NCI-H1105 (cell line): Measurements from ENCODE around the gene RABEP2.
"Not testable (repeated sequence)": the region's sequence is repeated elsewhere in the genome, so short reads cannot be mapped to it uniquely, and the experiment has no call there.

Experiments used
- DNase-seq: peaks from one replicate; lab custom pipeline; 2025; lab: John Stamatoyannopoulos, UW

RABEP2 gene

DNA sequence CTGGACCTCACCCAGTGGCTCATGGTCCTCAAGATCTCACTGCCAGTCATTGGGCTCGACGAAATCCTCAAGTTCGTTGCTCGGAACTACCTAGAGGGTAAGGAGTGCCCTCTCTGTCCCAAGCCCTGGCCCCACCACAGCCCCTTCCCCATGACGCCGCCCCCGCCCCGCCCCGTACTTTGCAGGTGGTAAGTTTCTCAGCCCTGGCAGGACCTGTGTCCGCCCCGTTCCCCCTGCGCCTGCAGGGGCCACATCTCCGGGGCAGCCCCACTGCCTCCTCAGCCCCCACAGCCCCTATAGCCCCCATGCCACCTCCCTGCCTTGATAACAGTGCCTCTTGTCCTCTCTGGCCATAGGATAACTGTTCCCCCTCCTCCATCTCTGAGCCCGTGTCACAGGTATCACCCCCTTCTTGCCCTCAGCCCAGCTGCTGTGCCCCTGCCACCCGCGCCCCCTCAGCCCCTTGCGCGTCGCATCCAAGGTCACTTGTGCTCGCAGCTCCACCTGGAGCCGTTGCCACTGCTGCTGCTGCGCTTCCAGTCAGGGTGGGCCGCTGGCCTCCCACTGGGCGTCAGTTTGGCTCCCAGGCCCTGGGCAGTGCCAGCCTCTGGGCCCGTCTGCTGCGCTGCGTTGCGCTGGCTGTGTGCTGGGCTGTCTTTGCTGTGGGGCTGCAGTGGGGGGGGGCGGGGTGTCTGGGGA is 21.5 kb downstream of the RABEP2 start:
- no peak for DNase-seq

DNA sequence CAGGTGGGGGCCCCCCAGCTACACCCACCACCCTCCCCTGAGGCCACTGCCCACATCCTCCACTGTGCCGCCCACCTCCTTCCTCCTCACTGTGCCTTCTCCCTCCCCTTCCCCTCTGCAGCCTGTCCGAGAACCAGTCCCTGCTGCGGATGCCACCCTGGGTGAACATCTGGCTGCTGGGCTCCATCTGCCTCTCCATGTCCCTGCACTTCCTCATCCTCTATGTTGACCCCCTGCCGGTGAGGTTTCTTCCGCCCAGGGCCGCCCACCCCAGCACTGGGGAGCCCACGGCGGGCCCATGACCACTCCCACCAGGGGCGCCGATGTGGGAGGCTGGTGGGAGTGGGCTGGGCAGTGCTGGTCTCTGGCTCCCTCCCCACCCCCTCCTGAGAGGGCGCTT is 22.1 kb downstream of the RABEP2 start:
- DNase-seq, result no peak

DNA sequence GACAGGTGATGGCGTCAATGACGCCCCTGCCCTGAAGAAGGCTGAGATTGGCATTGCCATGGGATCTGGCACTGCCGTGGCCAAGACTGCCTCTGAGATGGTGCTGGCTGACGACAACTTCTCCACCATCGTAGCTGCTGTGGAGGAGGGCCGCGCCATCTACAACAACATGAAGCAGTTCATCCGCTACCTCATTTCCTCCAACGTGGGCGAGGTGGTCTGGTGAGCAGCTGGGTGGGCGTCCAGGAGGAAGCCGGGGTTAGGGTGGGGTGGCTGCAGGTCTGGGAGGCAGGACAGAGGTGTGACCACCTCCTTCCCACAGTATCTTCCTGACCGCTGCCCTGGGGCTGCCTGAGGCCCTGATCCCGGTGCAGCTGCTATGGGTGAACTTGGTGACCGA is 23.2 kb downstream of the RABEP2 start:
- no peak for DNase-seq

DNA sequence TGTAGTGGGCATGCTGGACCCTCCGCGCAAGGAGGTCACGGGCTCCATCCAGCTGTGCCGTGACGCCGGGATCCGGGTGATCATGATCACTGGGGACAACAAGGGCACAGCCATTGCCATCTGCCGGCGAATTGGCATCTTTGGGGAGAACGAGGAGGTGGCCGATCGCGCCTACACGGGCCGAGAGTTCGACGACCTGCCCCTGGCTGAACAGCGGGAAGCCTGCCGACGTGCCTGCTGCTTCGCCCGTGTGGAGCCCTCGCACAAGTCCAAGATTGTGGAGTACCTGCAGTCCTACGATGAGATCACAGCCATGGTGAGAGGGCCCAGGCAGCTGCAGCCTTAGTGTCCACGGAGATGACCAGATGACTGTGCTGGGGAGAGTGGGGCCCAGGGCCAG is 24.4 kb downstream of the RABEP2 start:
- DNase-seq, result no peak

DNA sequence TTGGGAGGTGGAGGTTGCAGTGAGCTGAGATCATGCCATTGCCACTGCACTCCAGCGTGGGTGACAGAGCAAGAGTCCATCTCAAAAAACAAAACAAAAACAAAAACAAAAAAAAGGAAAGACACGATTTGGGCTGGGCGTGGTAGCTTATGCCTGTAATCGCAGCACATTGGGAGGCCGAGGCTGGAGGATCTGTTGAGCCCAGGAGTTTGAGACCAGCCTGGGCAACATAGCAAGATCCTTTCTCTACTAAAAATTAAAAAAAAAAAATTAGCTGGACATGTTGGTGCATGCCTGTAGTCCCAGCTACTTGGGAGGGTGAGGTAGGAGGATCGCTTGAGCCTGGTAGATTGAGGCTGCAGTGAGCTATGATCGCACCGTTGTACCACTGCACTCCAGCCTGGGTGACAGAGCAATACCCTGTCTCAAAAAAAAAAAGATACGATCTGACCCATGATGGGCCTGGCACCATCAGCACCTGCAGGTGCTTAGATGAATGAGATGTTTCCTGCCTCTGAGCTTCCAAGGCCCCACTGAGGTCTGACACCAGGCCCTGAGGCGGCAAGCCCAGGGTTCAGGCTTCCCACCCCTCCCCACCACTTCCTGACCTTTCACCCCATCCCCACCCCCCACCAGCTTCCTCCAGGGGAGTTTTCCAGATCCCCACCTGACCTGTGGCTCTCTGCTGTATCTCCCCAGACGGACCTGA is 25.0 kb downstream of the RABEP2 start:
- no peak for DNase-seq

DNA sequence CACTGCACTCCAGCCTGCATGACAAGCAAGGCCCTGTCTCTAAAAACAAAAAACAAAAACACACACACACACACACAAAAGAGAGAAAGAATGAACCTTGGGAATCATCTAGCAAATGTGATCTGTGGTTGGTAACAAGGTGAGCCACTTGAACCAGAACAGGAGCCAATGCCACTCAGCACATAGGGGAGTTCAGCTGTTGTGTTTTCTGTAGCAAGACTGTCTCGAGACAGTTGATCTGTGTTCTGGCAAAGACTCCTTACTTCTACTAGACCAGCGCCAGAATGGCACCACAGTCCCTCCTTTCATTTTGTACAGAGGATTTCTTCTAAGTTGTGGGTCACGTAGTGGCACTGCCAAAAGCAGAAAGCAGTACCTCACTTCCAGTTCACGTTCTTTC is 26.1 kb downstream of the RABEP2 start:
- DNase-seq, result no peak

DNA sequence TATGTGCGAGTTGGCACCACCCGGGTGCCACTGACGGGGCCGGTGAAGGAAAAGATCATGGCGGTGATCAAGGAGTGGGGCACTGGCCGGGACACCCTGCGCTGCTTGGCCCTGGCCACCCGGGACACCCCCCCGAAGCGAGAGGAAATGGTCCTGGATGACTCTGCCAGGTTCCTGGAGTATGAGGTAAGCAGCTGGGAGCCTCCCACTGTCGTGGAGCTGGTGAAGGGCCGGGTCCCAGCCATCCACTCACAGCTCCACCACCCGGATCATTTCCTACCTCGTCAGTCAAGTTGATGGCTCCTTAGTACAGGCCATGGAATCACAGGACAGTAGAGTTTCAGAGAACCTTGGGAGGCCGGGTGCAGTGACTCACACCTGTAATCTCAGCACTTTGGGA is 26.8 kb downstream of the RABEP2 start:
- DNase-seq, result no peak

DNA sequence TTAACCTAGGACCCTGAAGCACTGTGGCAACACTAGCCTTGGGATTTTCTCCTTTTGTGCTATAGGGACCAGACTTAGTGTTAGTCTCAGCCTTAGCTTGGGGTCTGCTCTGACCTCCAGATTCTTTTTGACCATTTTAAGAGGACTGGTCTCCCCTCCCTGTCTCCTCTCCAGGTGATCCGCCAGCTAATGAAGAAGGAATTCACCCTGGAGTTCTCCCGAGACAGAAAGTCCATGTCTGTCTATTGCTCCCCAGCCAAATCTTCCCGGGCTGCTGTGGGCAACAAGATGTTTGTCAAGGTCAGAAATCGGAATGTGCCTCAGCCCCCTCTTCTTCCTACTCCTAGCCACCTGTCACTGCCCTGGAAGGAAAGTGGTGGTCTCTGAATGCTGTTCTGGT is 27.2 kb downstream of the RABEP2 start:
- DNase-seq, result no peak

DNA sequence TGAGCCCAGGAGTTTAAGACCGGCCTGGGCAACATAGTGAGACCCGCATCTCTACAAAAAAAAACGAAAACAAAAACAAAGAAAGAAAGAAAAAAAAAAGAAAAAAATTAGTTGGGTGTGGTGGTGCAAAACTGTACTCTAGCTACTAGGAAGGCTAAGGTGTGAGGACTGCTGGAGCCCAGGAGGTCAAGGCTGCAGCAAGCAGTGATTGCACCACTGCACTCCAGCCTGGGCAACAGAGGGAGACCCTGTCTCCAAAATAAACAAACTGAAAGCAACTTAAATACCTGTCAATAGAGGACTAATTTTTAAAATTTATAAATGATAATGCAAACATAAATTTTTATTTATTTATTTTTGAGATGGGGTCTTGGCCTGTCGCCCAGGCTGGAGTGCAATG is 29.4 kb downstream of the RABEP2 start:
- DNase-seq, result no peak

DNA sequence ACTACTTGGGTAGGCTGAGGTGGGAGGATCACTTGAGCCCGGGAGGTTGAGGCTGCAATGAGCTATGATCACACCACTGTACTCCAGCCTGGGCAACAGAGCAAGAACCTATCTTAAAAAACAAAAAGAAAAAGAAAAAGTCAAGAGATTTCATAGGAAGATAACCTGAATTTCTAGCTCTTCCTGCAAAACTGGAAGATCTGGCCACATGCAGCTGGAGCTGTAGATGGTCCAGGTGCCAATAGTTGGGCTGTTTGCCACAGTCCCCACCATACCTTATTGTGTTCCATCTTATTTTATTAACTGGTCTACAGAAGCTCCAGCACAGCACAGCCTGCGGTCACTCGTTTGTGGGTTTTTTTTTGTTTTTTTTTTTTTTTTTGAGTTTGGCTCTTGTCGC is 31.7 kb downstream of the RABEP2 start:
- no peak for DNase-seq

DNA sequence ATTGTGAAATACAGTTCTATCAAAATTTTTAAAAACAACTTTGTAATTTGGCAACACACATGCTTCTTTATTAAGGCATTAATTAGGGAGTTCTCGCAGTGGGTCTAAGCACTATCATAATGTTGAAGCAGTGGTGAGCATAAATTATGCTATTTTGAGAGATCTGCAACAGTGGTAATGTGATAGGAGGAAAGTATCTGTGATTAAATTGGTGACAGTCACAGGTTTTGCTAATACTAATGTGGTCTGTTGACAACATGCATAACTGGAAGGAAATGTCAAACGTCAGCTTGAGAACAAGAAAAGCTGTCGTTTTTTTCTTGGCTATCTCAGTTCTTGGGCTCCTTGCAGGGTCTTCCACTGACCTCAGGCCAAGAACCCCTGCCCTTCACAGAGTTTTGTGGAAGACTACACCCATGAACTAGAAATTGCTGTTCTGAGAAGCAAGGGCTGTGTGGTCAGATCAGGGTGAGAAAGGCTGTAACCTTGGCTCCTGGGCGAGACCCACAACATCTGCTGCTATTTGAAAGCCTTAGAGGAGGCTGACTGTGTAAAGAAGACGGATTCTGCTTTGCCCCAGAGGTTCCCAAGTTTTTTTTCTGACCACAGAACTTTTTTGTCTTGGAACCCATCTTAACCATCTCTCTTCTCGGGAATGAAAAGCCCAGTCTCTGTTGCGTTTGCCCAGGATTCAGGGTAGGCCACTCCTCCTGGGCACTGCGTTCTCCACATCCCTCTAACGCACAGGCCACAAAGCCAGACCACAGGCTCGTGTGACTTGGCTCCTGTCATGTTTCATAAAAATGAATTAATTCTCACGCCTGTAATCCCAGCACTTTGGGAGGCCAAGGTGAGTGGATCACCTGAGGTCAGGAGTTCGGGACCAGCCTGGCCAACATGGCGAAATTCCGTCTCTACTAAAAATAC is 32.8 kb downstream of the RABEP2 start:
- no peak for DNase-seq

DNA sequence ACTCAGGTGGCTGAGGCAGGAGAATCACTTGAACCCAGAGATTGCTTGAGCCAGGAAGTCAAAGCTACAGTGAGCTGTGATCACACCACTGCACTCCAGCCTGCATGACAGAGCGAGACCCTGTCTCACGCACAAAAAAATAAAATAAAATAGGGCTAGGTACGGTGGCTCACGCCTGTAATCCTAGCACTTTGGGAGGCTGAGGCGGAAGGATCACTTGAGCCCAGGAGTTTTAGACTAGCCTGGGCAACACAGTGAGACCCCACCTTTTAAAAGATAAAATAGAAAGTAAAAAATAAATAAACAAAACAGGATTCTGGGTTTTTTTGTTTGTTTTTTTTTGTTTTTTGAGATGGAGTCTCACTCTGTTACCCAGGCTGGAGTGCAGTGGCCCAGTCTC is 34.7 kb downstream of the RABEP2 start:
- DNase-seq, result not testable (repeated sequence)

DNA sequence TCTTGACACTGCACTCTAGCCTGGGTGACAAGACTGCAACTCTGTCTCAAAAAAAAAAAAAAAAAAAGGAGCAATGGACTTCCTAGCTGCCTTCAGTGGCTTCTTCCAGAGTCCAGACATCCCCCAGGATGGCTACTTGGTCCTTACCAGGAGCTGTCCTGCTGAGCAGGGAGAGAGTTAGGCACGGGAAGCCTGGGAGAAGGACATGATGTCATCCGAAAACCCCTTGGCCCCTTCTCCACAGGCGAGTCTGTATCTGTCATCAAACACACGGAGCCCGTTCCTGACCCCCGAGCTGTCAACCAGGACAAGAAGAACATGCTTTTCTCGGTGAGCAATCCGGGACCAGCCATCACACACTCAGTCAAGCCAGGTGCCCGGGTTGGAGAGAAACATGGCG is 38.1 kb downstream of the RABEP2 start:
- DNase-seq, result no peak

DNA sequence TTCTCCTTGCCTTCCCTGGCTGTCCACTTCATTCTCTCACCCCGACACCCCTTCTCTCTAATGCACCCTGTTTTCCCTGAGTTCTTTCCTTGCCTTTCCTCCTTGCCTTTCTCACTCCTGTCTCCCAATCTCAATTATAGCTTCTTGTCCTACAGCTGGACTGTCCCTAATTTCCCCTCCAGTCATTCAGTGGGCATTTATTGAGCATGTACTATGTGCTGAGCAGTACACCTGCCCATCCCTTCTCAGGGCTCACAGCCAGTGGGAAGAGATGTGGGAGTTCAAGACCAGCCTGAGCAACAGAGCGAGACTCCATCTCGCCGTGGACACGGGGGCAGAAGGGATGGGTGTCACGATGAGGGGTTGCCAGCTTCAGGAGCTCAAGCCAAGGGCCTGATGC is 41.0 kb downstream of the RABEP2 start:
- DNase-seq, result no peak

DNA sequence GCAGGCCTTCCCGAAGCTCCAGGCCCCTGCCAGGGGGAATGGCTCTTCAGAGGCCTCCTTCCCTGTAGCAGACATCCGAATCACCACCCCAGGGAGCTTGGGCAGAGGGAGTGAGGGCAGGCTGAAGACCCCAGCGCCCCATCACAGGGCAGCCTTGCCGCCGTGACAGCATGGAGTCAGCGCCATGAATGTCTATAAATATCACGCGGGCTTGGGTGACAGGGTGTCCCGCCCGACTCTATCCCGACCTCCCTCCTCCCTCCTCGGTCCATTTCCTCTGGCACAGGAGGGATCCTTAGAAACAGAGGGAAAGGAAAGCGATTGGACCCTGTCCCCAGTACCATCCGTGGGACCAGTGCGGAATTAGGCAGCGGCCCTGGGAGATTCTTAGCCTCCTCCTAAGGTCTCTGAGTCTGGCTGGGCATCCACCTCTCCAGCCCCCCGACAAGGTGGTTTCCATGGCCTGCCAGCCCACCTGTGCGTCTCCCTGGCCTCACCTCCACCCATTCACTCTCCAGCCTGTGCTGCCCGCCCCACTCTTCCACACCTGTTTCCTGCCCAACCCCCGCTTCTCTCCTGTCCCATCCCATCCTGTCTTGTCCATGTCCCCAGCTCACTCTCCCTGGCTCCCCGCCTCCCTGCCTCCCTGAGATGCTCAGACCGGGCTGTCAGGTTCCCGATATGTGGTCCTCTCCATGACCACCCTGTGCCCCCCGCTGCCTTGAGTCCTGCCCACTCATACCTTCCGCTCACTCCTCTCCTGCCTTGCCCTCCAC is 41.6 kb downstream of the RABEP2 start:
- no peak for DNase-seq

DNA sequence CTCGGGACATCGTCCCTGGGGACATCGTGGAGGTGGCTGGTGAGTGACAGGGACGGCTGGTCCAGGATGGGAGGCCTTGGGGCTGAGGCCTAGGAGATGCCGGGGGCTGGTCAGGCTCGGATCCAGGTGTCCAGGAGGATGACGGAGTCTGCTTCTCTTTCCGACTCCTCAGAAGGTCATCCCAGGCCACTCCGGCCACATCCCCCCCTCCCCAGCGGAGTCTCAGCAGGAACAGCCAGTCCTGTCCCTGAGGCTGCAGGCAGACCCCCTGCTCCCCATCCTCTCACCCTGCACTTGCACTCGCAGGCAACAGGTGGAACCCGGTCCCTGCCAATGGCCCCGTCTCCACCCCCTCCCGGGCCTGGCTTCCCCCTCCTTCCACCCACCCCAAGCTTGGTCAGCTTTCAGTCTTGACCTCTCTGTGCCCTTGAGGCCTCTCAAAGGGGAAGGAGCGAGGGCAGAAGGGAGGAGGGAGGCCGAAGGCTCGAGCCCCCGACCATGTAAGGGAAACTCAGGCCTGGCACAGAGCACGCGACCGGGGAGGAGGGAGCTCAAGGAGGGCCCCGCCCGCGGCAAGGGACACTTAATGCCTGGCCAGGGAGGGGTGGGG is 42.4 kb downstream of the RABEP2 start:
- DNase-seq, result no peak

DNA sequence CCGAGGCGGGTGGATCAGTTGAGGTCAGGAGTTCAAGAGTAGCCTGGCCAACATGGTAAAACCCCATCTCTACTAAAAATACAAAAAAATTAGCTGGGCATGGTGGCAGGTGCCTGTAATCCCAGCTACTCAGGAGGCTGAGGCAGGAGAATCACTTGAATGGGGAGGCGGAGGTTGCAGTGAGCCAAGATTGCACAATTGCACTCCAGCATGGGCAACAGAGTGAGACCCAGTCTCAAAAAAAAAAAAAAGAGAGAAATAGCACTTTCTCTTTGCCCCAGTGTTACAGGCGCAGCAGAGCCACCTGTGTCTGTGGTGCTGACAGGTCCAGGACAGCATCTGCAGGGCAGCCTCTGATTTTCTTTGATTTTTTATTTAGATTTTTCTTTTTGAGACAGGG is 43.5 kb downstream of the RABEP2 start:
- not testable (repeated sequence) for DNase-seq

DNA sequence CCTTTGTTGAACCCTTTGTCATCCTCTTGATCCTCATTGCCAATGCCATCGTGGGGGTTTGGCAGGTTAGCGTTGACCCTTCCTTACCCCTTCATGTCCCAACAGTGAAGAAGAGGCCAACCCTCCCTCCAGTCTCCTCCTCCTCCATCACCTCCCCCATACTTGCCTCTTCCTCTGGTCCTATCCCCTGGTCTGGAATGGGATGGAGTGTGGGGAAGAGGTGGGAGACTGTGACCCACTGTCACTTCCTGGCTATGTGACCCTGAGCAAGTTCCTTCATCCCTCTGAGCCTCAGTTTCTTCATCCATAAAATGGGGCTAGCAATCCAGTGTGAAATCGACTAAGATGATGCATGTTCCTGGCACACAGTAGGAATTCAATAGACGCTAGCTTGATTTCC is 44.1 kb downstream of the RABEP2 start:
- DNase-seq, result no peak

DNA sequence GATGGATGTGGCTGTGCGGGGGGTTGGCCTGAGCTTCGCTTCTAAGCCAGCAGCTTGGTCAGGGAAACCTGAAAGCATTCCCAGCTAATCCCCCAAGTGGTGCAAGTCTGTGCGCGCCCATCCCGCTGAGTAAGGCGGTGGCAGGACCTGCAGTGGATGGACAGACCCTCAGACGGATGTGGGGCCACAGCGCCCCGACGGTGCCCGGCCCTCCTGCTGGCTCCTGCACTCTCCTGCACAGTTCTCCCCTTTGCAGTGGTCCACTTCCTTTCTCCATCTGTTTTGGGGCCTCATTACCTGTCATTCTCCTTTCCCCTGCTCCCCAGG is 44.5 kb downstream of the RABEP2 start:
- DNase-seq, result no peak

DNA sequence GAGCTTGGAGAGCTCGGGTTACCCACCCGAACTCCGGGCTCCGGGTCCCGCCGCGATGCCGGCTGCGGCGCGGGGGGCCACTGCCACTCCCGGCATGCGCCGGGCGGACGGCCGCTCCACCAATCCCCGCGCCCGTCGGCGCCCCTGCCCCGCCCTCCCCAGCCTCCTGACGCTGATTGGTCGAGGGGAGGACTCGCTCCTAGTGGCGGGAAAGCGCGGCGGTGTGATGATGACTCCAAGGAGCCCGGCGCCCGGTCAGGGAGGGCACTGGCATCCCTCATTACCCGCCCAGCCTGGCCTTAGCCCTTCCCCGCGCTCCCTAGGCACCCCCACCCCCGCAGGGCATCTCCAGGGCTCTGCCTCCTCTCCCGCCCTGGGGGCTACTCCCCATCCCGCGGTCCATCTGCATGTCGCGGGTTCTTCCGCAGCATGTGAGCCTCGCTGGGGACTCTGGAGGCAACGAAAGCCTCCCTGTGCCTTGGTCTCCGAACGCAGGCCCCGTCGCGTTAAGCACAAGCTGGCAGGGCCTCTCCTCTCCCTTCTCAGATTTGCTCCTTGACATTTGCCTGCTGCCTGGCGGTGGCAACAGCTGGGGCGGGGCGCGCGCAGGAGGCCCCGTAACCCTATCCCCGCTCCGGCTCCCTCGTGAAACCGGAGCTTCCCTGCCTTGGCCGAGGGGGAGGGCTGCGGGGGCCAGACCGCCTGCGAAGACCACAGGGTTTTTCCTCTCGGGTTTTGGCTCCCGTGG is 45.0 kb downstream of the RABEP2 start:
- DNase-seq, result peak; percentile 81

DNA sequence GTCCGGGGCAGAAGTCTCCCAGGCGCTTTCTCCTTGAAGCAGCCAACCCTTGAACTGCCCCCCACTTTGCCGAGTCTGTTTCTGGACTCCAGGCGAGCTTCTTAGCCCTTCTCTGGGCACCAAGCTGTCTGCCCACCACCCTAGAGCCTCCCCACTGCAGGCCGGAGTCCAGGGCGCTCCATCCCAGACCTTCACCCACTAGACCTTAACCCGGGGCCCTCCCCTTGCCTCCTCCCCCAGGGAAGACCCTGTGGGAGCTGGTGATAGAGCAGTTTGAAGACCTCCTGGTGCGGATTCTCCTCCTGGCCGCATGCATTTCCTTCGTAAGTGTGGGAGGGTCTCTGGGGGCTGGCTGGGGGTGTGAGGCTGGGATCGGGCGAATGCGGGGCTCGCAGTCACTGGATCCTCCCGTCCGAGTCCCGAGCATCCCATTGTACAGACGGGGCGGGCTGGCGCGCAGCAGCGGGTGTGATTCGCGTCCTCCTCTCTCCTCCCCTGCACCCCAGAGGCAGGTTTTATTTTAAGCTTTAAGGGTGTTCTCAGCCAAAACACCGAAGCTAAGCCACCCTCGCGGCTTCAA is 45.7 kb downstream of the RABEP2 start:
- no peak for DNase-seq
